ENCODE measurements around the gene MRPL1.
"Not testable (repeated sequence)": the region's sequence is repeated elsewhere in the genome, so short reads cannot be mapped to it uniquely, and the experiment has no call there.

The MRPL1 gene

GRCh38 chr4:77921701-77922100 is 59.1 kb downstream of the MRPL1 start:
- Mint-ChIP-seq H3K4me3 (no peak overlapping the region), H3K9me3 (peaks cover 2% of the 10 kb centered on the region), H3K4me1 (no peaks in the 10 kb centered on the region), H3K36me3 (peaks cover 27% of the 10 kb centered on the region), H3K27ac (no peak overlapping the region)
- no peak for DNase-seq (ENCODE audit: low spot score in 2 of 2)
- no peak for ATAC-seq

- H3K36me3 Mint-ChIP-seq: peaks cover 25% of the 10 kb centered on the region
- DNase-seq (ENCODE audit: low spot score in 2 of 2): no peak
- no peak for ATAC-seq
- H3K27ac Mint-ChIP-seq: no peak overlapping the region
- H3K9me3 Mint-ChIP-seq: peaks cover 2% of the 10 kb centered on the region
- no peaks in the 10 kb centered on the region for H3K4me1 Mint-ChIP-seq
- no peak overlapping the region for H3K4me3 Mint-ChIP-seq
Measured at GRCh38 chr4:77922158-77923094, 59.8 kb downstream of the MRPL1 start.

GRCh38 chr4:77927991-77928925 is 65.6 kb downstream of the MRPL1 start:
- no peak overlapping the region for H3K4me3 Mint-ChIP-seq
- ATAC-seq: no peak

GRCh38 chr4:77930154-77930639 is 67.6 kb downstream of the MRPL1 start:
- Mint-ChIP-seq H3K27ac (no peak overlapping the region), H3K4me1 (no peaks in the 10 kb centered on the region), H3K36me3 (peaks cover 35% of the 10 kb centered on the region), H3K9me3 (peaks cover 2% of the 10 kb centered on the region), H3K4me3 (no peak overlapping the region)
- DNase-seq (ENCODE audit: low spot score in 2 of 2) (no peak), ATAC-seq (no peak)

More at GRCh38 chr4:77927991-77928925, 65.6 kb downstream of the MRPL1 start:
- H3K36me3 Mint-ChIP-seq: peaks cover 33% of the 10 kb centered on the region
- peaks cover 2% of the 10 kb centered on the region for H3K9me3 Mint-ChIP-seq
- no peak overlapping the region for H3K27ac Mint-ChIP-seq
- no peaks in the 10 kb centered on the region for H3K4me1 Mint-ChIP-seq
- no peak for DNase-seq (ENCODE audit: low spot score in 2 of 2)

GRCh38 chr4:77930876-77931275 is 68.2 kb downstream of the MRPL1 start:
- ATAC-seq (no peak), DNase-seq (ENCODE audit: low spot score in 2 of 2) (no peak)
- Mint-ChIP-seq H3K27ac (no peak overlapping the region), H3K4me3 (no peak overlapping the region), H3K4me1 (no peaks in the 10 kb centered on the region), H3K36me3 (peaks cover 29% of the 10 kb centered on the region), H3K9me3 (no peaks in the 10 kb centered on the region)

- Mint-ChIP-seq H3K9me3 (no peaks in the 10 kb centered on the region), H3K27ac (no peak overlapping the region), H3K4me1 (no peaks in the 10 kb centered on the region), H3K36me3 (peaks cover 23% of the 10 kb centered on the region), H3K4me3 (no peak overlapping the region)
- ATAC-seq (no peak), DNase-seq (ENCODE audit: low spot score in 2 of 2) (no peak)
Measured at GRCh38 chr4:77931452-77932135, 69.0 kb downstream of the MRPL1 start.

GRCh38 chr4:77938560-77938959 is 75.9 kb downstream of the MRPL1 start:
- Mint-ChIP-seq H3K4me3 (no peak overlapping the region), H3K4me1 (peaks cover 8% of the 10 kb centered on the region), H3K36me3 (peaks cover 14% of the 10 kb centered on the region), H3K27ac (no peak overlapping the region), H3K9me3 (peaks cover 3% of the 10 kb centered on the region)
- DNase-seq (ENCODE audit: low spot score in 2 of 2) (no peak), ATAC-seq (no peak)

- not testable (repeated sequence) for H3K4me1 Mint-ChIP-seq; ATAC-seq; DNase-seq (ENCODE audit: low spot score in 2 of 2); H3K27ac Mint-ChIP-seq; H3K4me3 Mint-ChIP-seq
- H3K9me3 Mint-ChIP-seq: peaks cover 15% of the 10 kb centered on the region
- H3K36me3 Mint-ChIP-seq: peaks cover 33% of the 10 kb centered on the region
Measured at GRCh38 chr4:77945929-77946328, 83.3 kb downstream of the MRPL1 start.

- peaks cover 3% of the 10 kb centered on the region for H3K9me3 Mint-ChIP-seq
- no peak for ATAC-seq
Measured at GRCh38 chr4:77950203-77950602, 87.6 kb downstream of the MRPL1 start.

GRCh38 chr4:77952457-77952856 is 89.8 kb downstream of the MRPL1 start:
- H3K9me3 Mint-ChIP-seq: no peaks in the 10 kb centered on the region
- peaks cover 5% of the 10 kb centered on the region for H3K4me1 Mint-ChIP-seq
- ATAC-seq: peak; percentile 42
- H3K27ac Mint-ChIP-seq: no peak overlapping the region
- peaks cover 46% of the 10 kb centered on the region for H3K36me3 Mint-ChIP-seq
- no peak for DNase-seq (ENCODE audit: low spot score in 2 of 2)
- no peak overlapping the region for H3K4me3 Mint-ChIP-seq

More at GRCh38 chr4:77950203-77950602, 87.6 kb downstream of the MRPL1 start:
- no peak overlapping the region for H3K4me3 Mint-ChIP-seq
- no peak for DNase-seq (ENCODE audit: low spot score in 2 of 2)
- peaks cover 54% of the 10 kb centered on the region for H3K36me3 Mint-ChIP-seq
- no peak overlapping the region for H3K27ac Mint-ChIP-seq
- peaks cover 5% of the 10 kb centered on the region for H3K4me1 Mint-ChIP-seq

- Mint-ChIP-seq H3K36me3 (peaks cover 46% of the 10 kb centered on the region), H3K4me3 (no peak overlapping the region), H3K27ac (no peak overlapping the region), H3K9me3 (no peaks in the 10 kb centered on the region), H3K4me1 (peaks cover 5% of the 10 kb centered on the region)
- DNase-seq (ENCODE audit: low spot score in 2 of 2) (no peak), ATAC-seq (no peak)
Measured at GRCh38 chr4:77954690-77955089, 92.1 kb downstream of the MRPL1 start.

- H3K36me3 Mint-ChIP-seq: peaks cover 27% of the 10 kb centered on the region
- DNase-seq (ENCODE audit: low spot score in 2 of 2) (no peak), ATAC-seq (no peak)
- H3K27ac Mint-ChIP-seq: no peak overlapping the region
- no peak overlapping the region for H3K4me3 Mint-ChIP-seq
- H3K4me1 Mint-ChIP-seq: peaks cover 5% of the 10 kb centered on the region
- no peaks in the 10 kb centered on the region for H3K9me3 Mint-ChIP-seq
Measured at GRCh38 chr4:77956917-77957316, 94.3 kb downstream of the MRPL1 start.

- Mint-ChIP-seq H3K4me1 (peaks cover 5% of the 10 kb centered on the region), H3K27ac (no peak overlapping the region), H3K9me3 (no peaks in the 10 kb centered on the region), H3K36me3 (peaks cover 9% of the 10 kb centered on the region), H3K4me3 (no peak overlapping the region)
- no peak for DNase-seq (ENCODE audit: low spot score in 2 of 2)
- no peak for ATAC-seq
Measured at GRCh38 chr4:77958897-77959296, 96.3 kb downstream of the MRPL1 start.

- DNase-seq (ENCODE audit: low spot score in 2 of 2): no peak
- Mint-ChIP-seq H3K9me3 (no peaks in the 10 kb centered on the region), H3K27ac (no peak overlapping the region), H3K4me3 (no peak overlapping the region), H3K4me1 (peaks cover 2% of the 10 kb centered on the region), H3K36me3 (peaks cover 2% of the 10 kb centered on the region)
- ATAC-seq: no peak
Measured at GRCh38 chr4:77959566-77960338, 97.1 kb downstream of the MRPL1 start.

Measured in stimulated activated effector memory CD8-positive, alpha-beta T cell treated with anti-CD3 and anti-CD28 coated beads, Interleukin-12 subunit alpha, Interleukin-12 subunit beta, amount 100 ng/mL, for 72 hours (primary cell).